Hepatocyte (in vitro differentiated cells): ENCODE data around the gene EXOC4. TPM values are rescaled to one million over a fixed set of nuclear protein-coding genes. Genes with fewer than 3 reads are reported as not detected.
A peak's percentile ranks its signal among the peaks of the same experiment; 100 is the strongest.

Experiments used
- DNase-seq: peaks from one replicate; pipeline ENCODE4 v3.0.0-alpha.2; 2016; ENCODE audit warnings: low spot score
- H2AFZ ChIP-seq: fragments of 200-600 bp; sonication (generic); 2 replicates; pipeline ENCODE4 v1.6.0; 2016; ENCODE audit warnings: antibody characterized with exemption, mild to moderate bottlenecking
- H3K27ac ChIP-seq: fragments of 200-600 bp; sonication (generic); 2 replicates; pipeline ENCODE4 v1.5.1; 2016; ENCODE audit warnings: mild to moderate bottlenecking
- H3K27me3 ChIP-seq: fragments of 200-600 bp; sonication (generic); 2 replicates; pipeline ENCODE4 v1.6.1; 2016
- H3K36me3 ChIP-seq: fragments of 200-600 bp; sonication (generic); replicated peaks from 2 replicates; pipeline ENCODE4 v1.5.1; 2016; ENCODE audit warnings: low read depth; ENCODE audit not compliant: insufficient read depth
- H3K4me1 ChIP-seq: fragments of 200-600 bp; sonication (generic); 2 replicates; pipeline ENCODE4 v1.5.1; 2016; ENCODE audit warnings: mild to moderate bottlenecking, moderate library complexity; ENCODE audit not compliant: insufficient read depth
- H3K4me2 ChIP-seq: fragments of 200-600 bp; sonication (generic); 2 replicates; pipeline ENCODE4 v1.6.0; 2016
- H3K4me3 ChIP-seq: fragments of 200-600 bp; sonication (generic); 2 replicates; pipeline ENCODE4 v1.5.1; 2016; ENCODE audit warnings: mild to moderate bottlenecking
- H3K79me2 ChIP-seq: fragments of 200-600 bp; sonication (generic); 2 replicates; pipeline ENCODE4 v1.6.0; 2017; ENCODE audit warnings: mild to moderate bottlenecking
- H3K9me2 ChIP-seq: fragments of 200-600 bp; sonication (generic); replicated peaks from 2 replicates; pipeline ENCODE4 v1.6.0; 2017; ENCODE audit warnings: mild to moderate bottlenecking; ENCODE audit not compliant: insufficient read depth
- H3K9me3 ChIP-seq: fragments of 200-600 bp; sonication (generic); 2 replicates; pipeline ENCODE4 v1.5.1; 2016; ENCODE audit warnings: low read depth, mild to moderate bottlenecking
- H4K20me1 ChIP-seq: fragments of 200-600 bp; sonication (generic); 2 replicates; pipeline ENCODE4 v1.6.0; 2016; ENCODE audit warnings: mild to moderate bottlenecking; ENCODE audit not compliant: insufficient read depth, poor library complexity, severe bottlenecking
- CTCF ChIP-seq: fragments of 200-600 bp; sonication (generic); IDR thresholded peaks from 2 replicates; pipeline ENCODE4 v1.5.1; 2016; ENCODE audit warnings: antibody characterized with exemption, mild to moderate bottlenecking; ENCODE audit not compliant: poor library complexity
- EZH2 ChIP-seq: fragments of 200-600 bp; sonication (generic); IDR thresholded peaks from 2 replicates; pipeline ENCODE4 v1.6.1; 2016; ENCODE audit warnings: antibody characterized with exemption, mild to moderate bottlenecking, borderline replicate concordance
- EZH2phosphoT487 ChIP-seq: fragments of 200-600 bp; sonication (generic); IDR thresholded peaks from one replicate; pipeline ENCODE4 v1.6.1; 2018; ENCODE audit warnings: antibody characterized with exemption, mild to moderate bottlenecking, low read depth, moderate library complexity; ENCODE audit not compliant: unreplicated experiment, severe bottlenecking
- WGBS: methylation state at CpG from one replicate; pipeline ENCODE4 v1.1.6; 2016; ENCODE audit warnings: low lambda C conversion rate; ENCODE audit errors: missing lambda C conversion rate; 5-methylcytosine and 5-hydroxymethylcytosine counted together
- polyA plus RNA-seq: library from polyadenylated mRNA; unstranded; fragments of >200 nt; fragmentation: Nextera tagmentation; extraction: Ambion mirVana; gene quantifications from 2 replicates; pipeline ENCODE4 v1.2.1, GENCODE V29; 2016
- total RNA-seq: library from RNA; depleted of rRNA; stranded (reverse); fragments of >200 nt; gene quantifications from 2 replicates; pipeline ENCODE4 v1.2.3, GENCODE V29; 2014

Gene EXOC4
- total and polyA plus RNA-seq, 2 experiments from 2014 or later: 34.8 to 56.1 TPM

- Histone ChIP-seq H2AFZ (no peak overlapping the region), H3K79me2 (no peaks in the 10 kb centered on the region), H3K27me3 (no peaks in the 10 kb centered on the region), H3K9me3 (no peaks in the 10 kb centered on the region), H4K20me1 (no peaks in the 10 kb centered on the region), H3K4me2 (no peak overlapping the region), H3K27ac (peak overlapping the region; percentile 18), H3K36me3 (no peaks in the 10 kb centered on the region), H3K4me3 (no peak overlapping the region), H3K4me1 (no peaks in the 10 kb centered on the region), H3K9me2 (no peaks in the 10 kb centered on the region)
- WGBS: 77% methylated on average over 3 of the region's 3 CpGs
- TF ChIP-seq CTCF (no peak), EZH2phosphoT487 (no peak), EZH2 (no peak)
- DNase-seq: no peak
Observed at GRCh38 chr7:133746305-133746704, 493.4 kb downstream of the EXOC4 start.

GRCh38 chr7:133746847-133747246 lies 494.0 kb downstream of the EXOC4 start:
- DNase-seq: no peak
- Histone ChIP-seq H3K4me1 (no peaks in the 10 kb centered on the region), H2AFZ (no peak overlapping the region), H3K79me2 (no peaks in the 10 kb centered on the region), H3K9me3 (no peaks in the 10 kb centered on the region), H3K9me2 (no peaks in the 10 kb centered on the region), H3K36me3 (no peaks in the 10 kb centered on the region), H3K27ac (peak overlapping the region; percentile 18), H4K20me1 (no peaks in the 10 kb centered on the region), H3K27me3 (no peaks in the 10 kb centered on the region), H3K4me3 (no peak overlapping the region), H3K4me2 (no peak overlapping the region)
- WGBS: 33% methylated on average over 2 of the region's 2 CpGs
- no peak for TF ChIP-seq EZH2

GRCh38 chr7:133748443-133749407 lies 495.8 kb downstream of the EXOC4 start:
- Histone ChIP-seq H3K4me2 (no peak overlapping the region), H3K36me3 (no peaks in the 10 kb centered on the region), H3K27me3 (no peaks in the 10 kb centered on the region), H3K27ac (no peak overlapping the region), H3K79me2 (no peaks in the 10 kb centered on the region), H3K4me1 (no peaks in the 10 kb centered on the region), H4K20me1 (no peaks in the 10 kb centered on the region), H3K9me3 (no peaks in the 10 kb centered on the region), H2AFZ (no peak overlapping the region), H3K4me3 (no peak overlapping the region), H3K9me2 (no peaks in the 10 kb centered on the region)
- no peak for DNase-seq
- no peak for TF ChIP-seq CTCF
- TF ChIP-seq EZH2phosphoT487: no peak
- TF ChIP-seq EZH2: no peak
- 88% methylated on average over 4 of the region's 4 CpGs for WGBS

GRCh38 chr7:133750287-133750686 lies 497.4 kb downstream of the EXOC4 start:
- no peaks in the 10 kb centered on the region for H3K9me3 ChIP-seq
- no peak overlapping the region for H3K4me3 ChIP-seq
- no peaks in the 10 kb centered on the region for H4K20me1 ChIP-seq
- no peak overlapping the region for H3K4me2 ChIP-seq
- no peaks in the 10 kb centered on the region for H3K36me3 ChIP-seq
- DNase-seq: no peak
- H3K79me2 ChIP-seq: no peaks in the 10 kb centered on the region
- TF ChIP-seq EZH2 (no peak), CTCF (no peak), EZH2phosphoT487 (no peak)
- H2AFZ ChIP-seq: no peak overlapping the region
- H3K9me2 ChIP-seq: no peaks in the 10 kb centered on the region
- no peaks in the 10 kb centered on the region for H3K27me3 ChIP-seq
- peaks cover 4% of the 10 kb centered on the region for H3K4me1 ChIP-seq
- no peak overlapping the region for H3K27ac ChIP-seq
- WGBS: 93% methylated on average over 3 of the region's 3 CpGs
